Caco-2 (cell line): ENCODE measurements around the gene PAPSS1. TPM values are rescaled to one million over a fixed set of nuclear protein-coding genes. Genes with fewer than 3 reads are reported as not detected.

Experiments
- BruUV-seq: library from RNA; stranded (reverse); fragments of 400-500 nt; replicated peaks from 2 replicates; lab custom pipeline; 2021; lab: Mats Ljungman, UMichigan
- CTCF ChIA-PET: fragments of 300-600 bp; sonication (Branson Sonifier 250); formaldehyde crosslinking; loops from one replicate; lab custom pipeline; 2022; ENCODE audit warnings: antibody characterized with exemption; lab: Charles Lee
- POLR2A ChIA-PET: fragments of 300-600 bp; sonication (Branson Sonifier 250); formaldehyde crosslinking; loops from one replicate; lab custom pipeline; 2022; ENCODE audit warnings: antibody characterized with exemption; lab: Charles Lee
- DNase-seq, 2 experiments: peaks; one replicate each; pipeline versions ENCODE4 v3.0.0 to v3.0.0-alpha.2; 2020 to 2022
- H3K27me3 ChIP-seq: replicated peaks from 2 replicates; pipeline ENCODE4 v1.6.0; 2011; ENCODE audit warnings: low read length; ENCODE audit not compliant: control insufficient read depth, insufficient read depth
- H3K36me3 ChIP-seq: 2 replicates; pipeline ENCODE4 v1.5.1; 2011; ENCODE audit warnings: low read length; ENCODE audit not compliant: control insufficient read depth, insufficient read depth
- H3K4me1 ChIP-seq: fragments of 250-450 bp; sonication (Bioruptor Pico); 2 replicates; pipeline ENCODE4 v1.5.1; 2020; ENCODE audit warnings: mild to moderate bottlenecking
- H3K4me3 ChIP-seq: 2 replicates; pipeline ENCODE4 v1.5.1; 2011; ENCODE audit warnings: low read depth, mild to moderate bottlenecking, control low read depth, low read length
- H3K9me3 ChIP-seq: fragments of 250-450 bp; sonication (Bioruptor Pico); 2 replicates; pipeline ENCODE4 v1.5.1; 2020; ENCODE audit warnings: mild to moderate bottlenecking, moderate library complexity
- H3K27ac Mint-ChIP-seq: one replicate; pipeline ENCODE4 v1.8.0; 2022; ENCODE audit warnings: mixed read lengths; ENCODE audit not compliant: unreplicated experiment
- H3K27me3 Mint-ChIP-seq: one replicate; pipeline ENCODE4 v1.8.0; 2022; ENCODE audit warnings: mixed read lengths; ENCODE audit not compliant: insufficient read depth, unreplicated experiment
- H3K36me3 Mint-ChIP-seq: one replicate; pipeline ENCODE4 v1.8.0; 2022; ENCODE audit warnings: mild to moderate bottlenecking, mixed read lengths; ENCODE audit not compliant: insufficient read depth, unreplicated experiment
- H3K4me1 Mint-ChIP-seq: one replicate; pipeline ENCODE4 v1.8.0; 2022; ENCODE audit warnings: low read depth, mixed read lengths; ENCODE audit not compliant: unreplicated experiment
- H3K4me3 Mint-ChIP-seq: one replicate; pipeline ENCODE4 v1.8.0; 2022; ENCODE audit warnings: mild to moderate bottlenecking, moderate library complexity, mixed read lengths; ENCODE audit not compliant: unreplicated experiment
- H3K9me3 Mint-ChIP-seq: one replicate; pipeline ENCODE4 v1.8.0; 2022; ENCODE audit warnings: mixed read lengths; ENCODE audit not compliant: unreplicated experiment
- CTCF ChIP-seq, 2 experiments: fragments of 200-600 bp in 1 of 2; IDR thresholded peaks; 1 replicate in 1 of 2; 2 replicates in 1 of 2; pipeline versions ENCODE4 v1.5.1 to v1.8.0; 2011 to 2022; ENCODE audit warnings: antibody characterized with exemption in 1 of 2, control low read depth in 1 of 2, inconsistent platforms in 1 of 2, low read depth in 1 of 2, low read length in 1 of 2, mild to moderate bottlenecking in 1 of 2, moderate library complexity in 1 of 2; ENCODE audit not compliant: insufficient read depth in 1 of 2, severe bottlenecking in 1 of 2, unreplicated experiment in 1 of 2
- intact Hi-C: fragments of 100-400 bp; cut with micrococcal nuclease; formaldehyde crosslinking; loops from one replicate; pipeline ENCODE4 v1.10.0; 2022; ENCODE audit not compliant: unreplicated experiment
- total RNA-seq: library from RNA; stranded (reverse); gene quantifications from 2 replicates; pipeline ENCODE4 v1.2.3, GENCODE V29; 2022

PAPSS1 gene
- total RNA-seq, 1 experiment from 2014 or later: 66.1 TPM

DNA sequence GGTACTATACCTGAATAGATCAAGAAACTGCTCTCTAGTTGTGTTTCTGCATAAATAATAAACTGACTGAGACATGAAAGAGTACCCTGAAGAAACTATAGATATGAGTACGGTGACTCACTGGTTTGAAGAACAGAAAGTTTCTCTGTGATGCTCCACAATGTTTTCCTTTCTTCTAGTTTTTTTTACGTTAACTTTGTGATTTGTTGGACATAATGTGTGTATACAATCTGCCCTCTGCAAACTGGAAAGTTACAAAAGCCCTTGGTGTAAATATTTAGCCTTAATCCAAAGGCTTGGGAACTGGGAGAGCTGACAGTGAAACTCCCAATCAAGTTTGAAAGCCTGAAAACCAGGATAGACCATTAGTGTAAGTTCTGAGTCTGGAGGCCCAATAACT lies 31.6 kb upstream of the PAPSS1 start:
- no peaks in the 10 kb centered on the region for H3K4me1 ChIP-seq
- intact Hi-C loops: no loop called here
- Mint-ChIP-seq H3K27ac (no peak overlapping the region), H3K27me3 (peaks cover 14% of the 10 kb centered on the region), H3K9me3 (no peaks in the 10 kb centered on the region), H3K36me3 (no peaks in the 10 kb centered on the region), H3K4me3 (no peak overlapping the region), H3K4me1 (no peaks in the 10 kb centered on the region)
- DNase-seq: no peak
- H3K36me3 ChIP-seq: no peaks in the 10 kb centered on the region
- no peak overlapping the region for H3K4me3 ChIP-seq
- POLR2A ChIA-PET: no interaction called here
- CTCF ChIA-PET: no interaction called here
- BruUV-seq: no TSS peak
- no peaks in the 10 kb centered on the region; the same call in 1 of the 2 replicates for H3K27me3 ChIP-seq
- no peaks in the 10 kb centered on the region for H3K9me3 ChIP-seq
- TF ChIP-seq CTCF (IDR thresholded peaks at IDR 0.05; ENCODE audit: insufficient read depth in 1 of 2, low read depth in 1 of 2, low read length in 1 of 2, severe bottlenecking in 1 of 2, unreplicated experiment in 1 of 2): no peak

DNA sequence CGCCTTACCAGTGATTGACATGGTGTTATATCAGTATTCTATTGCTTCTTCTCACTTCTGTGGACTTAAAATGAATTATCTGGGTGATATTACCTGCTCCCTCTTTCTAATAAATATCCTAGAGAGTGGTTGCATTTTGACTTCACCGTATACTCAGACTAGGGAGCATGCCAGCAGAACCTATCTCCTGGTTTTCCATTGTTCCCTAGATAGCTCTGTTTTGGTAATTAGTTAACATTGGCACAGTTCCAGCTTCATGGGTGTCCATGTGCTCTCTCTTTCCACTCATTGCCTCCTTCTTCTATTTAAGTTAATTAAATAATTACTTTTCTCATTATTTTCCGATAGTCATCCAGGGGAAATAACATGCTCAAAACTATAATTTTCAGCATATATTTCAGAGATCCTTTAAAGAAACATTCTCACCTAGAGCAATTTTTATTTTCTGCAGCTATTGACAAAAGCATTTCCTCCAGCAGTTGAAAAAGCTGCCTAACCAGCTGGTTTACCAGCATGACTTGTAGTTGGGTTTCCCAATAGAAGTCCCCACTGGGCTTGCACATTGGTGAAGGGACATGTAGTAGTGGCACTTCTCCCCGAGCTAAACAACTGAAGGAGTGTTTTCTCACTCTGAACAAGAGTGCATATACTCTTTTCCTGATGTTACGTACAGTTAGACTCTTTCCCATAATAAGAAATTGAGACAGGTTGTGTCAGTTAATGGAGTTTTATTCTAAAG lies 27.9 kb upstream of the PAPSS1 start:
- no peak for DNase-seq
- CTCF ChIA-PET: no interaction called here
- intact Hi-C loops: no loop called here
- H3K9me3 Mint-ChIP-seq: no peaks in the 10 kb centered on the region
- no peaks in the 10 kb centered on the region for H3K4me1 Mint-ChIP-seq
- H3K4me1 ChIP-seq: no peaks in the 10 kb centered on the region
- H3K36me3 Mint-ChIP-seq: no peaks in the 10 kb centered on the region
- H3K36me3 ChIP-seq: no peaks in the 10 kb centered on the region
- POLR2A ChIA-PET: no interaction called here
- no peaks in the 10 kb centered on the region; the same call in 1 of the 2 replicates for H3K27me3 ChIP-seq
- H3K27me3 Mint-ChIP-seq: peaks cover 14% of the 10 kb centered on the region
- TF ChIP-seq CTCF (IDR thresholded peaks at IDR 0.05; ENCODE audit: insufficient read depth in 1 of 2, low read depth in 1 of 2, low read length in 1 of 2, severe bottlenecking in 1 of 2, unreplicated experiment in 1 of 2): no peak
- H3K4me3 ChIP-seq: no peak overlapping the region
- no TSS peak for BruUV-seq
- H3K27ac Mint-ChIP-seq: no peak overlapping the region
- H3K4me3 Mint-ChIP-seq: no peak overlapping the region
- H3K9me3 ChIP-seq: no peaks in the 10 kb centered on the region

- BruUV-seq: no TSS peak
- Histone ChIP-seq H3K36me3 (no peaks in the 10 kb centered on the region), H3K4me1 (no peaks in the 10 kb centered on the region), H3K4me3 (no peak overlapping the region), H3K9me3 (no peaks in the 10 kb centered on the region), H3K27me3 (no peaks in the 10 kb centered on the region; the same call in 1 of the 2 replicates)
- ChIA-PET CTCF (no interaction called here), POLR2A (no interaction called here)
- Mint-ChIP-seq H3K27me3 (peaks cover 14% of the 10 kb centered on the region), H3K27ac (no peak overlapping the region), H3K36me3 (no peaks in the 10 kb centered on the region), H3K9me3 (no peaks in the 10 kb centered on the region), H3K4me1 (no peaks in the 10 kb centered on the region), H3K4me3 (no peak overlapping the region)
- DNase-seq: no peak
- TF ChIP-seq CTCF (IDR thresholded peaks at IDR 0.05; ENCODE audit: insufficient read depth in 1 of 2, low read depth in 1 of 2, low read length in 1 of 2, severe bottlenecking in 1 of 2, unreplicated experiment in 1 of 2): no peak
- intact Hi-C loops: no loop called here
These were observed 26.1 kb upstream of the PAPSS1 start for GRCh38 chr4:107746161-107746560.
